ENCODE results near the gene RXRG. TPM values are rescaled to one million over a fixed set of nuclear protein-coding genes. Genes with fewer than 3 reads are reported as not detected.

The RXRG gene
- total RNA-seq, 1 donor, result not detected

DNA sequence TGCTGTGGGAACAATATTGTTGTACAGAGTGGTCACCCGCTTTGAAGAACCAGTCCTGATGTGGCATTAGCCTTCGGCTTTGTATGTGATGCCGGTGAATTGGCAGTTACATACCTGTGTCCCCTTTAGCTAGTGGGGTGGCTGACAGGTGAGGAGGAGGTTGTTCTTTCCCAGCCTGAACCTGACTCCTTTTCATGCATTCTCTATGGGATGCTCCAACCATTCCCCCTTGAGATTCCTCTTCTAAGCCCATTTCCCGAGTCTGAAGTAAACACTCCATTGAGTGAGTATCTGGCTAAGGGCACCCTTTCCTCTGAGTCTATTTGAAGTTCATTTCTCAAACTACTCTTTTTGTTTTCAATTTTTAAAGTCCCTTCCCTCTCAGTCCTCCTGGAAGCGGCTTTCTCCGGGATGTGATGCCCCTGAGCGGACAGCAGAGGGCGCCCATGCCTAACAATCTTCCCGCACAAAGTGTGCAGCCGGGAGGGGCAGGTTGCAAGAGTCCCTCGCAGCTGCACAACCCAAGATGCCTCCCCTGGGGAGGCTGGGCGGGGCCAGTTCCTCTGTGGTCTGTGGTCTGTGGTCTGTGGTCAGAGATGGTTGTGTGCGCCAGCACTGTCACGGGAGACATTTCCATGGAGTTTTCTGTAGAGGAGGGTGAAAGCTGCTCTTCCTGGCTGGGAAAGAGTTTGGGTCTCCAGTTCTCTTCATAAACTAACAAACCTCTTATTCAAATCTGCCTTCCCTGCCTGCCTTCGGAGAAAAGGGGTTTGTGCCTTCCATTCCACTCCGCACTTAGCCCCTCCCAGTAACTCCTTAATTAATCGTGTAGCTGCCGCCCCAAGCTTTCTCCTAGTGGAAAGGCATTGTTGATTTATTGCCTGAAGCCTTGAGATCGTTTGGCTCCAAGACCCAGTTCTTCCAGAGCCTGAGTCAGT, 52.0 kb downstream of the RXRG start:
- H3K4me3 ChIP-seq (ENCODE audit: low read depth, low read length), result peak overlapping the region; percentile 41

DNA sequence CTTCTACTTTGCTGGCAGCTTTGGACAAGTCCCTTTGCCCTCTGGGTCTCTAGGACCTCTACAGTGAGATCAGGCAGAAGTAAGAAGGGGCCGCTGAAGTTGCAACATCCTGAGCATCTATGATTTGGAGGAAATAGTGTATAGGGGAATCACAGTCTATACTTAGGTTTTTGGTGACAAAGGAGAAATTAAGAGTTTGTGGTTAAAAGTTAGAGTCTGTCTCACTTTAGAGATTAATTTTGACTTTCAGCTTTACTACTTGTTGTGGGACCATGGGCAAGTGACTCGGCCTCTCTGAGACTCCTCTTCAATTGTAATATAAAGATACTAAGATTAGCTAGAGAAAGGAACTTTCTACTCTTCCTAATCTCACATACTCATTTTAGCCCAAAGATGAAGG, 55.3 kb downstream of the RXRG start:
- no peak overlapping the region for H3K4me3 ChIP-seq (ENCODE audit: low read depth, low read length)
- TF ChIP-seq, protein P1, sequence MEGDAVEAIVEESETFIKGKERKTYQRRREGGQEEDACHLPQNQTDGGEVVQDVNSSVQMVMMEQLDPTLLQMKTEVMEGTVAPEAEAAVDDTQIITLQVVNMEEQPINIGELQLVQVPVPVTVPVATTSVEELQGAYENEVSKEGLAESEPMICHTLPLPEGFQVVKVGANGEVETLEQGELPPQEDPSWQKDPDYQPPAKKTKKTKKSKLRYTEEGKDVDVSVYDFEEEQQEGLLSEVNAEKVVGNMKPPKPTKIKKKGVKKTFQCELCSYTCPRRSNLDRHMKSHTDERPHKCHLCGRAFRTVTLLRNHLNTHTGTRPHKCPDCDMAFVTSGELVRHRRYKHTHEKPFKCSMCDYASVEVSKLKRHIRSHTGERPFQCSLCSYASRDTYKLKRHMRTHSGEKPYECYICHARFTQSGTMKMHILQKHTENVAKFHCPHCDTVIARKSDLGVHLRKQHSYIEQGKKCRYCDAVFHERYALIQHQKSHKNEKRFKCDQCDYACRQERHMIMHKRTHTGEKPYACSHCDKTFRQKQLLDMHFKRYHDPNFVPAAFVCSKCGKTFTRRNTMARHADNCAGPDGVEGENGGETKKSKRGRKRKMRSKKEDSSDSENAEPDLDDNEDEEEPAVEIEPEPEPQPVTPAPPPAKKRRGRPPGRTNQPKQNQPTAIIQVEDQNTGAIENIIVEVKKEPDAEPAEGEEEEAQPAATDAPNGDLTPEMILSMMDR (IDR thresholded peaks at IDR 0.05; ENCODE audit: insufficient read depth, low read length), result no peak
- no peak for DNase-seq (ENCODE audit: low read depth)

More for the DNA sequence above, 52.0 kb downstream of the RXRG start:
- DNase-seq (ENCODE audit: low read depth), result peak; percentile 95
- TF ChIP-seq, protein P1 (IDR thresholded peaks at IDR 0.05; ENCODE audit: insufficient read depth, low read length), result peak; percentile 93

DNA sequence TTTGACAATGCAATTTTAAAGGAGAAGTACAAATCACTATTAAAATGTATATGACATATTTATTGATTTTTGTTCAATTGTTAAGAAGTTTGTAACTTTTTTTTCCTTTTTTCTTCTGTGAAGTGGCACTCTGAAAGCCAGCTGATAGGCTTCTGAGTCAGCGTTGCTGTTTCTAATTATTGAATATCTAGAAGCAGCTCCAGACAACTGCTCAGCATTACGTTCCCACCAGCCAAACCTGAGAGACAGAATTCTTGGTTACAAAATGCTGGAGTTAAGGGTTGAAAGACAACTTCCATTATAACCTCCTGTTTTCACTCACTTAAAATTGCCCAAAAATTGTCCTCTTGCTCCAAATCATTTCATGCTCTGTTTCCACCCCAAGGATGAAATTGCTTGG, 57.0 kb downstream of the RXRG start:
- TF ChIP-seq, protein P1 (IDR thresholded peaks at IDR 0.05; ENCODE audit: insufficient read depth, low read length), result no peak
- peak; percentile 54 for DNase-seq (ENCODE audit: low read depth)
- H3K4me3 ChIP-seq (ENCODE audit: low read depth, low read length), result no peak overlapping the region

DNA sequence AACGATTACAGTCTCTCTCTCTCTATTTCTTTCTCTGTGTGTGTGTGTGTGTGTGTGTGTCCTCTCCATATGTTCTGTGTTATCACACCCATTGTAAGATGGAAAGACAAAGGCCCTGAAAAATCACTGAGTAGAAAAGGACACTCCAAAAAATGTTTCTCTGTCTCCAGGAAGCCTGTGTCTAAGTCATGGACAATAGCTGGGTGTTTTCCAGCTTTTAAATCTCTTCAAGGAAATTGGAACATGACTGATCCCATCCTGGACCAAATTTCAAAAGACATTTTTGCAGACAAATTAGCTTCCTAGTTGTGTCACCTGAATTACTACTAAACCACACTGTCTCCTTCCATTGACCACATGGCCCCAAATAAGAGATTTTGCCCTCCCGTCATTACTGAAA, 57.4 kb downstream of the RXRG start:
- peak; percentile 46 for DNase-seq (ENCODE audit: low read depth)
- TF ChIP-seq, protein P1 (IDR thresholded peaks at IDR 0.05; ENCODE audit: insufficient read depth, low read length), result no peak
- H3K4me3 ChIP-seq (ENCODE audit: low read depth, low read length), result no peak overlapping the region

DNA sequence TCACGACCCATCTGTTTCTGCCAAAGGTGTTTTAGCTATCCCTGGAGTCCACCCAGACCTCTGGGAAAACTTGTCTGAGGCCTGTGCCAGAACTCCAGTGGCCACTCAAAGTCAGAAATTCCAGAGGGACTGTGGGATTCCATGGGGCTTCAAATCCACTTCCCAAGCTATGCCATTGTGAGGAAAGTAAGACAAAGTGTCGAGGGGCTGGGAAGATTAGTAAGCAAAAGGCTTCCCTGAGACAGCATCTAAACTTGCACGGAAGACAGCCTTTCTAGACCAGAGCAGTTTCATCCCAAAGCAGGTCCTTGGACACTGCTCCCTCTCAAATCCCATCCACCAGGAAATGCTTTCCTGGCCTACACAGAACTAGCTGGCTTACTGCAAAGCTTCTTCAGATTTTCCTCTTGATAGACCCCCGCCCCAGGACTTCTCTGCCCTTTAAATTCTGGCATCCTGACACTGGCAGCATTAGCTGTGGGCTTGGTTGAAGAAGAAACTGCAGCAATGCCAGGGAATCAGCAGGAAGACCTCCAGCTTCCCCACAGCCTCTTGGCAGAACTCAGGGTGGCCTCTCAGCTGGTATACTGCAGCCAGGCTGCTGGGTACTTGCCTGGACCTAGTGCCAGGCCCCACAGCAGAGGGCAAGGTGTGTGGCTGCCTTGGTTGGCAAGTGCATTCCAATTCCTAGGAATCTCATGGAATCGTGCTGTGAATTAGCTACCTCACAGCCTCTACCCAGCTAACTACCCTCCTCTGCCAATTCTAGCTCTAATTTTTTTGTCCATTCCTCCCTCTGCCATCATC, 61.1 kb downstream of the RXRG start:
- TF ChIP-seq, protein P1 (IDR thresholded peaks at IDR 0.05; ENCODE audit: insufficient read depth, low read length), result no peak
- DNase-seq (ENCODE audit: low read depth), result peak; percentile 35
- no peak overlapping the region for H3K4me3 ChIP-seq (ENCODE audit: low read depth, low read length)

DNA sequence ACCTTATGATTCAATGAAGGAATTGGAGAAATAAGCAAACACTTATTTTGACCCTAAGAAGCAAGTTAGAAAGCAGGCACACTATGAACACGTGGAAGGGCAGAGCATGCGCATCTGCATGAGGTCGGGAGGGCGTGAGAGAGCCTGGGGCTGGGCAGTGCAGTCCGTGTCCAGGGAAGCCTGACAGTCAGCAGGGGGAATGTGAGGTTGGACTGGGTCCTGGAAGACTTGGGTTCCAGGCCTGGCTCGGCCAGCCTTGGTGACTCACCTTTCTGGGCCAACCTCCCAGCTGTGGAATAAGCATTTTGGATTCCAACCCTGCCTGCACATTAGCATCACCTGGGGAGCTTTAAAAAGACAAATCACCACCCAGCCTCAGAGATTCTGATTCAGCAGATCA, 61.9 kb downstream of the RXRG start:
- TF ChIP-seq, protein P1 (IDR thresholded peaks at IDR 0.05; ENCODE audit: insufficient read depth, low read length), result no peak
- H3K4me3 ChIP-seq (ENCODE audit: low read depth, low read length), result no peak overlapping the region
- DNase-seq (ENCODE audit: low read depth), result peak; percentile 98
